ENCODE measurements around the gene LRRC14B. TPM values are rescaled to one million over a fixed set of nuclear protein-coding genes. Genes with fewer than 3 reads are reported as not detected.

LRRC14B gene
- 0.82 TPM for total RNA-seq (2021; ENCODE audit: unreplicated experiment)
- polyA plus RNA-seq (2012; ENCODE audit: insufficient read length): 0.74 TPM
- percentile 26 among the genes with signal in this experiment for Bru-seq, nascent RNA
- BruChase-seq, experiment 1, labeled RNA remaining after a 2-hour chase: percentile 26 among the genes with signal in this experiment
- percentile 27 among the genes with signal in this experiment for BruChase-seq, experiment 2, labeled RNA remaining after a 6-hour chase
- long read RNA-seq, partial matches to known transcripts: 0 of 2 reads
- long read RNA-seq, other reads (novel, unspliced or antisense): 0 of 2 reads

GRCh38 chr5:191036-191948 lies at the start of gene LRRC14B:
Gene LRRC14B (plus strand): TSS chr5:191495. CDS start chr5:191539, 44 bp downstream.
- intact Hi-C loops (cut with micrococcal nuclease; ENCODE audit: unreplicated experiment) (no loop called here), in situ Hi-C loops (cut with HindIII; ENCODE audit: low pct_unique_long_range_greater_than_20kb, low sequenced_read_pairs) (no loop called here)
- 0 out of 2 replicates have a peak, but pooled peaks have one; percentile 30 for TF ChIP-seq POLR2AphosphoS5 (IDR thresholded peaks at IDR 0.05; ENCODE audit: low read depth, low read length)
- TF ChIP-seq REST (IDR thresholded peaks at IDR 0.05; ENCODE audit: insufficient read depth in 1 of 2, low read depth in 2 of 2, low read length in 1 of 2): no peak
- DNase-seq (ENCODE audit: low read depth, low spot score): no peak
- Histone ChIP-seq H3K27ac (ENCODE audit: low read length) (peak within 1 kb of the TSS; percentile 68), H3K9me3 (ENCODE audit: control insufficient read depth, insufficient read depth, low read depth, low read length) (no peaks in the 10 kb centered on the region), H3K27me3 (ENCODE audit: control insufficient read depth, insufficient read depth, low read length) (no peaks in the 10 kb centered on the region), H3K4me3 (ENCODE audit: low read depth in 2 of 2, low read length in 2 of 2) (no peak within 1 kb of the TSS), H3K36me3 (ENCODE audit: control insufficient read depth, insufficient read depth, low read length) (no peaks in the 10 kb centered on the region), H3K4me1 (ENCODE audit: control insufficient read depth, insufficient read depth, low read length) (peaks cover 51% of the 10 kb centered on the region)
- ChIA-PET CTCF (no interaction called here), POLR2A (interaction anchor here (0.7 to 0.9 kb wide), 2 partner anchors 9 to 1127 kb away, joined by 3 to 4 read pairs; no protein-coding TSS in a partner anchor)
- no TSS peak for BruUV-seq (replicated peaks)
- peak; percentile 43 for ATAC-seq

GRCh38 chr5:141761-142160 lies 49.5 kb upstream of the LRRC14B start:
- TF ChIP-seq CTCF (IDR thresholded peaks at IDR 0.05) (no peak), POLR2AphosphoS5 (IDR thresholded peaks at IDR 0.05; ENCODE audit: low read depth, low read length) (no peak), SIN3A (IDR thresholded peaks at IDR 0.05; ENCODE audit: borderline replicate concordance, insufficient read depth, low read depth, low read length) (no peak), REST (IDR thresholded peaks at IDR 0.05; ENCODE audit: insufficient read depth in 1 of 2, low read depth in 2 of 2, low read length in 1 of 2) (no peak), TCF7L2 (IDR thresholded peaks at IDR 0.05; ENCODE audit: low read depth, low read length) (no peak)
- BruUV-seq (replicated peaks): no TSS peak
- H3K4me1 ChIP-seq (ENCODE audit: control insufficient read depth, insufficient read depth, low read length): peaks cover 4% of the 10 kb centered on the region
- in situ Hi-C loops (cut with HindIII; ENCODE audit: low pct_unique_long_range_greater_than_20kb, low sequenced_read_pairs): no loop called here
- H3K9me3 ChIP-seq (ENCODE audit: control insufficient read depth, insufficient read depth, low read depth, low read length): no peaks in the 10 kb centered on the region
- ChIA-PET CTCF (no interaction called here), POLR2A (no interaction called here)
- H3K27me3 ChIP-seq (ENCODE audit: control insufficient read depth, insufficient read depth, low read length): no peaks in the 10 kb centered on the region
- DNase-seq (ENCODE audit: low read depth, low spot score) (no peak), ATAC-seq (no peak)
- intact Hi-C loops (cut with micrococcal nuclease; ENCODE audit: unreplicated experiment): no loop called here
- no peak overlapping the region for H3K27ac ChIP-seq (ENCODE audit: low read length)
- H3K36me3 ChIP-seq (ENCODE audit: control insufficient read depth, insufficient read depth, low read length): no peaks in the 10 kb centered on the region
- no peak overlapping the region for H3K4me3 ChIP-seq (ENCODE audit: low read depth in 2 of 2, low read length in 2 of 2)
